A549 treated with RU486 at 1 μM for 4 hours (cell line): ENCODE data around the gene ARNT2. TPM values are rescaled to one million over a fixed set of nuclear protein-coding genes. Genes with fewer than 3 reads are reported as not detected.

ENCODE experiments used
- total RNA-seq: library from RNA; stranded (reverse); fragments of 200-300 nt; extraction: Qiagen RNA extraction; gene quantifications from 5 replicates; pipeline ENCODE4 v1.2.3, GENCODE V29; 2022; ENCODE audit warnings: low read depth

The ARNT2 gene
- total RNA-seq: 14.5 to 17.9 TPM (median 16.9 TPM) in 5 replicates

DNA sequence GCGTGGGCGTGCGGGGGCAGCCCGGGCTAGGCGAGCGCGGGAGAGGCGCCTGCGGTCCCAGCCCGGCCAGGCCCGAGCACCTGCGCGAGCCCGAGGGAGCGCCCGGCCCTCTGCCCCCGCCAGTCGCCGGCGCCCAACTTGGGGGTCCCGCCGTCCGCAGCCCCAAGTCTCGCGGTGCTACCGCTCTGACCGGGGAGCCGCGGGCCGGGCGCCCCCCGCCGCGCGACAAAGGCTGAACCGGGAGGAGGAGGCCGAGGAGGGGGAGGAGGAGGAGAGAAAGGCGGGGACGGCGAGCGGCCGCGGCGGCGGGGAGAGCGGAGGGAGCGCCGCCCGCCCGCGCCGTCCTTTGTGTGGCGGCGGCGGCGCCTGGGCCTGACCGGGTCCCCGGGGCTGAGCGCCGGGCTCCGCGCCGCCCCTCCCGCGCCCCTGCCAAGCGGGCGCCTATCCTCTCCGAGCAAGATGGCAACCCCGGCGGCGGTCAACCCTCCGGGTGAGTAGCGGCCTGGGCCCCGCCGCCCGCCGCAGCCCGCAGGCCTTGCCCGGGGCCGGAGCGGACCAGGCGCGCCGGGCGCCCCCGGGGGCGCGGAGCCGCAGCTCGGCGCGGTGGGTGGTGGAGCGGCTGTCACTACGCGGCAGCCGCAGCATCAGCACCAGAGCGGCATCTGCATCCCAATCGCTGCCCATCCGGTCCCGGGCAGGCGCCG, at the start of gene ARNT2:
ARNT2 (plus strand) TSS at position 326 of the 704 bp plus-strand sequence; CDS start at position 460, 134 bp downstream.

Other genes starting within 250 kb of the ARNT2 start
- 0.02 TPM in 1 of 5 replicates, not detected in the others for gene CTXND1, start 152.2 kb upstream of the ARNT2 start, total RNA-seq